Cardiac muscle cell (in vitro differentiated cells and primary cell): ENCODE data around the gene JUP. TPM values are rescaled to one million over a fixed set of nuclear protein-coding genes. Genes with fewer than 3 reads are reported as not detected.

ENCODE experiments used
- DNase-seq, 2 donors: peaks; one replicate each; pipeline versions ENCODE4 v3.0.0 to v3.0.0-alpha.2; 2010 to 2017; ENCODE audit warnings: low read depth in 1 of 2, low spot score in 1 of 2
- H3K27ac ChIP-seq: fragments of 200-600 bp; sonication (generic); 2 replicates; pipeline ENCODE4 v1.5.1; 2016
- H3K27me3 ChIP-seq: fragments of 200-600 bp; sonication (generic); 2 replicates; pipeline ENCODE4 v1.6.0; 2016; ENCODE audit warnings: control low read depth
- H3K36me3 ChIP-seq: fragments of 200-600 bp; sonication (generic); 2 replicates; pipeline ENCODE4 v1.5.1; 2016; ENCODE audit warnings: control low read depth
- H3K4me1 ChIP-seq: fragments of 200-600 bp; sonication (generic); 2 replicates; pipeline ENCODE4 v1.8.1; 2017; ENCODE audit warnings: low read depth, mild to moderate bottlenecking, mixed run types
- H3K4me3 ChIP-seq: fragments of 200-600 bp; sonication (generic); 2 replicates; pipeline ENCODE4 v1.5.1; 2016; ENCODE audit warnings: mild to moderate bottlenecking
- H3K9me3 ChIP-seq: fragments of 200-600 bp; sonication (generic); 2 replicates; pipeline ENCODE4 v1.5.1; 2017; ENCODE audit warnings: low read depth, mild to moderate bottlenecking, control low read depth
- polyA plus RNA-seq: library from polyadenylated mRNA; unstranded; fragments of >200 nt; fragmentation: Nextera tagmentation; extraction: Ambion mirVana; gene quantifications from 2 replicates; pipeline ENCODE4 v1.2.1, GENCODE V29; 2016
- total RNA-seq: library from RNA; depleted of rRNA; stranded (reverse); fragments of >200 nt; gene quantifications from 2 replicates; pipeline ENCODE4 v1.2.3, GENCODE V29; 2016
- TF ChIP-seq, protein P1 (sequence below): IDR thresholded peaks from 2 replicates; pipeline ENCODE4 v1.5.1; 2012; ENCODE audit warnings: low read depth, mild to moderate bottlenecking, low read length

The JUP gene
- total and polyA plus RNA-seq, 2 experiments from 2014 or later, result 160 to 296 TPM

DNA sequence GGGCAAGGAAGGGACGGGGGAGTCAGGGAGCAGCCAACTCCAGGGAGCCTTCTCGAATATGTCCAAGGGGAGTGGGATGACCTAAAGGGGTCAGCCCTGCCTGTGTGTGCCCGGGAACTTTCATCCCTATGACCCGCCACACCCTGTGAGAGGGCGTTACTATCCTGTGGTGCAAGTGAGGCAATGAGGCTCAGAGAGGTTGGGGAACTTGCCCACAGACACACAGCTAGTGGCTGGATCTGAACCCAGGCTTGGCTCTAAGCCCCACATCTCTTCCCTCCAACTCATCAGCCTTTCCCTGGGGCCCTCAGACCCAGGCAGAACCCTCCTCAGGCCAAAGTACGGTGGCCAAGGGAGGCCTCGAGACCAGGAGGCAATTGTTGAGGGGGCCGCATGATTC lies 23.2 kb downstream of the JUP start:
- no peaks in the 10 kb centered on the region for H3K9me3 ChIP-seq
- no peak for DNase-seq
- no peak overlapping the region for H3K4me3 ChIP-seq
- TF ChIP-seq, protein P1, sequence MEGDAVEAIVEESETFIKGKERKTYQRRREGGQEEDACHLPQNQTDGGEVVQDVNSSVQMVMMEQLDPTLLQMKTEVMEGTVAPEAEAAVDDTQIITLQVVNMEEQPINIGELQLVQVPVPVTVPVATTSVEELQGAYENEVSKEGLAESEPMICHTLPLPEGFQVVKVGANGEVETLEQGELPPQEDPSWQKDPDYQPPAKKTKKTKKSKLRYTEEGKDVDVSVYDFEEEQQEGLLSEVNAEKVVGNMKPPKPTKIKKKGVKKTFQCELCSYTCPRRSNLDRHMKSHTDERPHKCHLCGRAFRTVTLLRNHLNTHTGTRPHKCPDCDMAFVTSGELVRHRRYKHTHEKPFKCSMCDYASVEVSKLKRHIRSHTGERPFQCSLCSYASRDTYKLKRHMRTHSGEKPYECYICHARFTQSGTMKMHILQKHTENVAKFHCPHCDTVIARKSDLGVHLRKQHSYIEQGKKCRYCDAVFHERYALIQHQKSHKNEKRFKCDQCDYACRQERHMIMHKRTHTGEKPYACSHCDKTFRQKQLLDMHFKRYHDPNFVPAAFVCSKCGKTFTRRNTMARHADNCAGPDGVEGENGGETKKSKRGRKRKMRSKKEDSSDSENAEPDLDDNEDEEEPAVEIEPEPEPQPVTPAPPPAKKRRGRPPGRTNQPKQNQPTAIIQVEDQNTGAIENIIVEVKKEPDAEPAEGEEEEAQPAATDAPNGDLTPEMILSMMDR, result no peak
- H3K4me1 ChIP-seq, result no peaks in the 10 kb centered on the region
- peaks cover 76% of the 10 kb centered on the region for H3K36me3 ChIP-seq
- H3K27ac ChIP-seq, result no peak overlapping the region
- H3K27me3 ChIP-seq, result no peaks in the 10 kb centered on the region

DNA sequence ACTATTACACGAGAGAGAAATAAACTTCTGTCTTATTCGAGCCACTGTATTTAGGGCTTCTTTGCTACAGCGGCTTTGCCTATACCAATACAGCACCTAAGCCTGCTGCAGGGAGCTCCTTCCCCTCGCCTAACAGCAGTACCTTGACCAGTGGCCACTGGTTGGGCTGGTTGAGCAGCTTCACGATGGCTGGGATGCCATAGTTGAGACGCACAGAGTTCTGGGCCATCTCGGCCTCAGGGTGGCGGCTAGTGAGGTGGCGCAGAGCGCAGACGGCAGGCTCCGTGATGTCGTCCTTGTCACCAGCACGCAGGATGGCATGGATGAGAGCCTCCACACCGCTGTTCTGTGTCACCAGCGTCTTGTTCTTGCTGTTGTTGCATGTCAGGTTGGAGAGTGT lies 23.7 kb downstream of the JUP start:
- Histone ChIP-seq H3K27ac (no peak overlapping the region), H3K27me3 (no peaks in the 10 kb centered on the region), H3K4me1 (no peaks in the 10 kb centered on the region), H3K36me3 (peaks cover 77% of the 10 kb centered on the region), H3K9me3 (no peaks in the 10 kb centered on the region), H3K4me3 (no peak overlapping the region)
- DNase-seq, result no peak
- TF ChIP-seq, protein P1, result no peak

DNA sequence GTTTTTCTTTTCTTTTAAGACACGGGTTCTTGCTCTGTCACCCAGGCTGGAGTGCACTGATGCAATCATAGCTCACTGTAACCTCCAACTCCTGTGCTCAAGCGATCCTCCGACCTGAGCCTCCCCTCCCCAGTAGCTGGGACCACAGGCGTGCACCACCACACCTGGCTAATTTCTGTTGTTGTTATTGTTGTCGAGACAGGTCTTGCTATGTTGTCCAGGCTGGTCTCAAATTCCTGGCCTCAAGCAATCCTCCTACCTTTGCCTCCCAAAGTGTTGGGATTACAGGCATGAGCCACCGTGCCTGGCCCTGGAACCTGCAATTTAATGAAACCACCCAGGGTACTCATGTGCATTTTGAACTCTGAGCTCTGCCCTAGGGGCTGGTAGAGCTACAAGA lies 24.1 kb downstream of the JUP start:
- H3K36me3 ChIP-seq, result peaks cover 77% of the 10 kb centered on the region
- H3K9me3 ChIP-seq, result no peaks in the 10 kb centered on the region
- H3K4me3 ChIP-seq, result no peak overlapping the region
- no peak overlapping the region for H3K27ac ChIP-seq
- no peaks in the 10 kb centered on the region for H3K4me1 ChIP-seq
- no peaks in the 10 kb centered on the region for H3K27me3 ChIP-seq
- DNase-seq, result no peak
- TF ChIP-seq, protein P1, result no peak

DNA sequence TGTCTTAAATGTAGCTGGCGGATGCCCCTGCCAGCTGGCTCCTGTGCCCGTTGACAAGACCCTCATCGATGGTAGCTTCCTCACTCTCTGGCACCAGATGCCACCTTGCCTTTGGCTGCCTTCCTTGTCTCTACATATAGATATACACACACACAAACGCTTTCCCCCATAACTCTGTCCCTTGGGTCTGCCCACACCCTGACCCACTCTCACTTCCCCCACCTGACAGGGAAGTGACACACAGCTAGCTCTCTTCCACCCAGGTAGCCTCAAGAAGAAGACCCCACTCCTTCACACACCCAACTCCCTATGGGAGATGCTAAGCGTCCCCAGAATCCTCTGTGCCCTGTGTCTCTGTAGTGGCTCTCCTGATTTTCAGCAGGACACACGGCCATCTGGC lies 25.6 kb downstream of the JUP start:
- Histone ChIP-seq H3K36me3 (peaks cover 80% of the 10 kb centered on the region), H3K27ac (no peak overlapping the region), H3K27me3 (no peaks in the 10 kb centered on the region), H3K9me3 (no peaks in the 10 kb centered on the region), H3K4me3 (no peak overlapping the region), H3K4me1 (no peaks in the 10 kb centered on the region)
- DNase-seq, result no peak
- TF ChIP-seq, protein P1, result no peak

- DNase-seq, result no peak
- H3K27me3 ChIP-seq, result no peaks in the 10 kb centered on the region
- peaks cover 71% of the 10 kb centered on the region for H3K36me3 ChIP-seq
- H3K4me3 ChIP-seq, result no peak overlapping the region
- TF ChIP-seq, protein P1, result no peak
- no peaks in the 10 kb centered on the region for H3K9me3 ChIP-seq
- no peaks in the 10 kb centered on the region for H3K4me1 ChIP-seq
- H3K27ac ChIP-seq, result no peak overlapping the region
These were observed 27.9 kb downstream of the JUP start for GRCh38 chr17:41758601-41759000.

DNA sequence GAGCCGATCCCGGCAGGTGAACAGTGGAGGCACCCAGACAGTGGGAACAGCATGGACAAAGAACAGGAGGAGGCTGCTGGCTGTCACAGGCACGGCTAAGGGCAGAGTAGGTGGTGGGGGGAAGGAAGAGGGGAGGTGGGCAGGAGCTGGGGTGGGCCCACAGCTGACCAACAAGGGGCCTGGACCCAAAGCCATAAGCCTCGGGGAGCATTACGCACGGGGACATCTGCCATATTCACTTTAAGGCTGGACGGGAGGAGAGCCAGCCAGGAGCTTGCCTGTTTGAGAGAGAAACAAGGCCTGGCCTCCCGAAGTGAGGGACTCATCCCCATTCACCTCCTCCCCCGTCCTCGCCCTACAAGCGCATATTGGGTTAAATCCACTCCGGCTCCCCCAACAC lies 32.4 kb downstream of the JUP start:
- no peaks in the 10 kb centered on the region for H3K9me3 ChIP-seq
- H3K4me3 ChIP-seq, result no peak overlapping the region
- no peak for DNase-seq
- H3K27ac ChIP-seq, result peak overlapping the region; percentile 71
- no peaks in the 10 kb centered on the region for H3K4me1 ChIP-seq
- H3K36me3 ChIP-seq, result peaks cover 33% of the 10 kb centered on the region
- no peaks in the 10 kb centered on the region for H3K27me3 ChIP-seq
- TF ChIP-seq, protein P1, result no peak
